RWPE2 (cell line): ENCODE measurements around the gene MRPS10.

Experiments
- ATAC-seq: fragments of 200-7000 bp; cut with Tn5 transposase; 3 replicates; pipeline ENCODE4 v1.9.1; 2021; ENCODE audit warnings: low read depth
- DNase-seq: peaks from one replicate; pipeline ENCODE4 v3.0.0-alpha.2; 2020; ENCODE audit warnings: low spot score
- H3K27ac ChIP-seq: fragments of 450-650 bp; 2 replicates; pipeline ENCODE4 v1.5.1; 2017; ENCODE audit warnings: mild to moderate bottlenecking; ENCODE audit not compliant: poor library complexity, severe bottlenecking
- H3K27me3 ChIP-seq: fragments of 250-450 bp; sonication (Bioruptor Pico); 2 replicates; pipeline ENCODE4 v1.5.1; 2021; ENCODE audit warnings: mild to moderate bottlenecking, moderate library complexity; ENCODE audit not compliant: insufficient read depth, poor library complexity, severe bottlenecking
- H3K36me3 ChIP-seq: fragments of 250-450 bp; sonication (Bioruptor Pico); 2 replicates; pipeline ENCODE4 v1.5.1; 2020; ENCODE audit warnings: low read depth, mild to moderate bottlenecking, moderate library complexity
- H3K4me1 ChIP-seq: fragments of 250-450 bp; sonication (Bioruptor Pico); 2 replicates; pipeline ENCODE4 v1.5.1; 2021; ENCODE audit warnings: mild to moderate bottlenecking, moderate library complexity; ENCODE audit not compliant: insufficient read depth, poor library complexity, severe bottlenecking
- H3K4me3 ChIP-seq: fragments of 250-450 bp; sonication (Bioruptor Pico); 2 replicates; pipeline ENCODE4 v1.5.1; 2021; ENCODE audit warnings: mild to moderate bottlenecking, moderate library complexity; ENCODE audit not compliant: severe bottlenecking
- H3K9me3 ChIP-seq: fragments of 250-450 bp; sonication (Bioruptor Pico); 2 replicates; pipeline ENCODE4 v1.5.1; 2021; ENCODE audit warnings: mild to moderate bottlenecking, moderate library complexity; ENCODE audit not compliant: severe bottlenecking
- TF ChIP-seq, protein P1 (sequence below): fragments of 450-650 bp; IDR thresholded peaks from one replicate; pipeline ENCODE4 v1.5.1; 2017; ENCODE audit warnings: mild to moderate bottlenecking, moderate library complexity; ENCODE audit not compliant: poor library complexity, severe bottlenecking

MRPS10 gene

DNA sequence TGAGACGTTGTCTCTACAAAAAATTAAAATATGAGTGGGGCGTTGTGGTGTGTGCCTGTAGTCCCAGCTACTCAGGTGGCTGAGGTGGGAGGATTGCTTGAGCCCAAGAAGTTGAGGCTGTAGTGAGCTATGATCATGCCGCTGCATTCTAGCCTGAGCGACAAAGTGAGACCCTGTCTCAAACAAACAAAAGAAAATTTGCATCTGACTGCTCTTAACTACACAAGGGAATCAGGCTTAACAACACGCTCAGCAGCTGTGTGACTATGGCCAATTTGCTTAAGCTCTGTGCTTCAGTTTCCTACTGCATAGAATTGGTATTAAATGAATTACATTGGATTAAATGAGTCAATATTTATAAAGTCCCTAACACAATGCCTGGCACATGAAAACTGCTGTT is 24.3 kb upstream of the MRPS10 start:
- no peak for ATAC-seq
- no peaks in the 10 kb centered on the region for H3K9me3 ChIP-seq

DNA sequence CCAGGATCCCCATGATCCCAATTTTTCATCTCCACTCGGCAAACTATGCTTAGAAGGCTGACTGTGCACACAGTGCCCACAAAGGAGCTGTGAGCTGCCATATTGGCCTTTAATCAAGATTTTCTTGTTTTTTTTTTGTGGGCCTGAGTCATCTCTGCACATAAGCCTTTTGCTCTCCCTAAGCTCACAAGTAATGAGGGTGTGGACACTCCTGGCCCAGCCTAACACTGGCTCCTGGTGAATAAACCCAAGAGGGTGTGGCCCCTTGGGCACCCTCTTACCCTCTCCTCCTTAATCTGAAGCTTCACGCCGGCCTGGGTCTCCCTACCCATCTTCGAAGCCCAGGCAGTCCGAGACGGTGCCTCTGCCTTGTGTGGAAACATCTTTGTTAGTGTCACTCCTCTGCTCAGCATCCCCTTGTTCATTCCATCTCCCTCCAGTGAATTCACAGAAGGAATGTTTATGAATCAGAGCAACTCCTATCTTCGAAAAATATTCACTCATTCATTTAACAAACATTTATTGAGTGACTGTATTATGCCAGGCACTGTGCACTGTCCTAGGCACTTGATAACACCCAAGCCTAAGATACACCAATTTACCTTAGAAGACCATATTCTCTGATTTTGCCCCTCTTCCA is 22.2 kb upstream of the MRPS10 start:
- H3K4me1 ChIP-seq = peaks cover 29% of the 10 kb centered on the region
- H3K9me3 ChIP-seq = no peaks in the 10 kb centered on the region
- DNase-seq = no peak
- ATAC-seq = peak; percentile 87
- peak overlapping the region; percentile 80 for H3K27ac ChIP-seq
- H3K27me3 ChIP-seq = no peaks in the 10 kb centered on the region
- H3K36me3 ChIP-seq = peaks cover 75% of the 10 kb centered on the region
- TF ChIP-seq, protein P1, sequence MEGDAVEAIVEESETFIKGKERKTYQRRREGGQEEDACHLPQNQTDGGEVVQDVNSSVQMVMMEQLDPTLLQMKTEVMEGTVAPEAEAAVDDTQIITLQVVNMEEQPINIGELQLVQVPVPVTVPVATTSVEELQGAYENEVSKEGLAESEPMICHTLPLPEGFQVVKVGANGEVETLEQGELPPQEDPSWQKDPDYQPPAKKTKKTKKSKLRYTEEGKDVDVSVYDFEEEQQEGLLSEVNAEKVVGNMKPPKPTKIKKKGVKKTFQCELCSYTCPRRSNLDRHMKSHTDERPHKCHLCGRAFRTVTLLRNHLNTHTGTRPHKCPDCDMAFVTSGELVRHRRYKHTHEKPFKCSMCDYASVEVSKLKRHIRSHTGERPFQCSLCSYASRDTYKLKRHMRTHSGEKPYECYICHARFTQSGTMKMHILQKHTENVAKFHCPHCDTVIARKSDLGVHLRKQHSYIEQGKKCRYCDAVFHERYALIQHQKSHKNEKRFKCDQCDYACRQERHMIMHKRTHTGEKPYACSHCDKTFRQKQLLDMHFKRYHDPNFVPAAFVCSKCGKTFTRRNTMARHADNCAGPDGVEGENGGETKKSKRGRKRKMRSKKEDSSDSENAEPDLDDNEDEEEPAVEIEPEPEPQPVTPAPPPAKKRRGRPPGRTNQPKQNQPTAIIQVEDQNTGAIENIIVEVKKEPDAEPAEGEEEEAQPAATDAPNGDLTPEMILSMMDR = no peak
- H3K4me3 ChIP-seq = no peak overlapping the region

More for the DNA sequence above, 24.3 kb upstream of the MRPS10 start:
- peaks cover 29% of the 10 kb centered on the region for H3K4me1 ChIP-seq
- no peak overlapping the region for H3K4me3 ChIP-seq
- TF ChIP-seq, protein P1 = no peak
- H3K27ac ChIP-seq = no peak overlapping the region
- H3K27me3 ChIP-seq = no peaks in the 10 kb centered on the region
- H3K36me3 ChIP-seq = peaks cover 82% of the 10 kb centered on the region
- no peak for DNase-seq

DNA sequence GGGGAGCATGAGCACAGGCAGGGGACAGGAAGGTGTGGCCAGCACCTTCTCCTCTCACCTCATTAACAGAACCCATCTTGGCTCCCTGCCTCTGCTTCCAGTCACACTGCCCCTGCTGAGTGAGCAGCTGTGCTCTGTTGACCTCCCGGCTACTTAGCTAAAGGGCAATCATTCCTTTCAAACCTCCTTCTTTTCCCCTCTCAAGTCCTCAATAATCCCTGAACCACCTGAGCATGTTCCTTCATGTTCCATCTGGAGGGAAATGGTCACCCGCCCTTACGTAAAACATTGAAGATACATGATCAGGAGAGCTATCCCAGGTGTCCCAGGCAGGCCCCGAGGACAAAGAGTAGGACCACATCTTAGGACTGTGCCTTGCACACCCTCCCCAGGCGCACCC is 21.7 kb upstream of the MRPS10 start:
- peak overlapping the region; percentile 80 for H3K27ac ChIP-seq

DNA sequence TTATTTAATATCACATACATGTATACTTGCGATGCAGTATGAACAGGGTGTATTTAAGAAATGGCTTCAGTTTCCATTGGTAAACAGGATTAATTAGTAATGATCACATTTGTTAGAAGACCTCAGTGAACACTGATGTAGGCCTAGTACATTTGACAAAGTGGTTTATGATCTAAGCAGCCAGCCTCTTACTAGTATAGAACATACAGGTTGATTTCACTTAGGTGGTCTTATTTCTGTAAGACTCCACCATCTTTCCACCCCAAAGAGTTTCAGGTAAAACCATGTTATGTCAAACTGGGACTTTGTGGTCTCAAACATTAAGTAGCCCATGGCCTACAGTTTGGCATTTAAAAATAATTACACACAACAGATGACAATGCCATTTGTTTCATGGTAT is 20.2 kb upstream of the MRPS10 start:
- ATAC-seq (no peak), DNase-seq (no peak)
- no peak overlapping the region for H3K4me3 ChIP-seq
- TF ChIP-seq, protein P1 = no peak
- H3K36me3 ChIP-seq = peaks cover 70% of the 10 kb centered on the region
- peaks cover 29% of the 10 kb centered on the region for H3K4me1 ChIP-seq
- H3K27ac ChIP-seq = peak overlapping the region; percentile 80
- H3K27me3 ChIP-seq = no peaks in the 10 kb centered on the region
- H3K9me3 ChIP-seq = no peaks in the 10 kb centered on the region

More for the DNA sequence above, 21.7 kb upstream of the MRPS10 start:
- Histone ChIP-seq H3K4me3 (no peak overlapping the region), H3K27me3 (no peaks in the 10 kb centered on the region), H3K36me3 (peaks cover 77% of the 10 kb centered on the region), H3K9me3 (no peaks in the 10 kb centered on the region), H3K4me1 (peaks cover 29% of the 10 kb centered on the region)
- DNase-seq = no peak
- TF ChIP-seq, protein P1 = no peak
- ATAC-seq = peak; percentile 62

DNA sequence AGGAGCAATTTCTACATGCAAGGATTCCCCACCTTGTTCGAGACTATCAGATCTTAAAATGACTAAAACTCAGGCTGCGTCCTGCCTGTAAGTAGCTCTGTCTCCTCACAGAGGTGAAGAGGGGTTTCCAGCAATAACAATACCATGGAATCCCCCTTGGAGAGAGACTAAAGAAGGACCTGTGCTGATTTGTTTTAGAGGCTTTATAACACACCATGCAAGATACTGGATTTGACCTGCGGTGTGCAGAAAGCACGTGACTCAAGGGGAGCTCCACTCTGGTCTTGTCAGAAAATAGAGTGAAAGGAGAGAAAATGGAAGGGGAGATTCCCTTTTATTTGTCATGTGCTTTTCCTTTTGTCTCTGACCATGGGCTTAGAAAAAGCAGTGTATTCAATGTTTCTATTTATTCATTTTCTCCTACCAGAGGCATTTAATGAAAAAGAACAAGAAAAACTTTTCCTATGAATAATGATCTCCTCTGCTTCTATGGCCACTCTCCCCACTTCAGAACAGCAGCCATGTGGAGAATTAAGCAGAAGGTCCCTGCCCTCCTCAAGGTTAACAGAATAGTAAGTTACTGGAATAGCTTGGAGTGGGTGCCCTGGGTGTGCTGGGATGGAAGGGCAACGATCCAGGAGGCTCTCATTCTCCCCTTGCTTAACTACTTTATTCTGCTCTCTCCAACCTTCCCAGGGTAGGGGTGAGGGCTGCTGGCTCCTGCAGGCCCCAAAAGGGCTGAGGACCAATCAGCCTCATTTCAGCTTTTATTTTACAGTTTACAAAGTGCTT is 19.2 kb upstream of the MRPS10 start:
- ATAC-seq (no peak), DNase-seq (no peak)
- Histone ChIP-seq H3K27me3 (no peaks in the 10 kb centered on the region), H3K4me1 (peaks cover 29% of the 10 kb centered on the region), H3K4me3 (no peak overlapping the region), H3K9me3 (no peaks in the 10 kb centered on the region), H3K27ac (no peak overlapping the region), H3K36me3 (peaks cover 68% of the 10 kb centered on the region)
- TF ChIP-seq, protein P1 = no peak
